HepG2 (cell line): ENCODE results near the gene ZBTB7C.

Experiments used
- ASH2L ChIP-seq: fragments of 300-600, 200-600 bp; sonication (generic); IDR thresholded peaks from 2 replicates; pipeline ENCODE4 v1.7.0; 2017; ENCODE audit warnings: low read depth, mild to moderate bottlenecking, moderate library complexity, mixed read lengths, low read length; ENCODE audit not compliant: insufficient read length
- BHLHE40 ChIP-seq: IDR thresholded peaks from 2 replicates; pipeline ENCODE4 v1.6.1; 2011; ENCODE audit warnings: low read length, improper control_type of control experiment
- EP300 ChIP-seq, 3 experiments: sonication (generic) in 1 of 3; formaldehyde crosslinking in 1 of 3; IDR thresholded peaks; 2 replicates each; pipeline versions ENCODE4 v1.5.1 to v1.6.1; 2011 to 2020; ENCODE audit warnings: low read depth in 2 of 3, low read length in 2 of 3, borderline replicate concordance in 1 of 3, improper control_type of control experiment in 1 of 3, mild to moderate bottlenecking in 1 of 3, missing genetic modification reagents in 1 of 3, moderate library complexity in 1 of 3
- NFIC ChIP-seq: IDR thresholded peaks from 2 replicates; pipeline ENCODE4 v1.6.1; 2012; ENCODE audit warnings: mild to moderate bottlenecking, low read length, inconsistent platforms
- TAF1 ChIP-seq: sonication (generic); formaldehyde crosslinking; IDR thresholded peaks from 2 replicates; pipeline ENCODE4 v1.4.0; 2020; ENCODE audit warnings: missing genetic modification reagents
- TAF15 ChIP-seq: fragments of 200-400 bp; formaldehyde crosslinking; IDR thresholded peaks from one replicate; pipeline ENCODE4 v1.6.1; 2018; ENCODE audit warnings: mild to moderate bottlenecking, low read depth, low read length; ENCODE audit not compliant: poor library complexity, severe bottlenecking
- ZFX ChIP-seq: sonication (generic); formaldehyde crosslinking; IDR thresholded peaks from 2 replicates; pipeline ENCODE4 v1.4.0; 2020; ENCODE audit warnings: mild to moderate bottlenecking, low read depth, missing genetic modification reagents, moderate library complexity
- ZKSCAN1 ChIP-seq: fragments of 150-350 bp; IDR thresholded peaks from 2 replicates; pipeline ENCODE4 v1.6.1; 2014; ENCODE audit warnings: low read length

DNA sequence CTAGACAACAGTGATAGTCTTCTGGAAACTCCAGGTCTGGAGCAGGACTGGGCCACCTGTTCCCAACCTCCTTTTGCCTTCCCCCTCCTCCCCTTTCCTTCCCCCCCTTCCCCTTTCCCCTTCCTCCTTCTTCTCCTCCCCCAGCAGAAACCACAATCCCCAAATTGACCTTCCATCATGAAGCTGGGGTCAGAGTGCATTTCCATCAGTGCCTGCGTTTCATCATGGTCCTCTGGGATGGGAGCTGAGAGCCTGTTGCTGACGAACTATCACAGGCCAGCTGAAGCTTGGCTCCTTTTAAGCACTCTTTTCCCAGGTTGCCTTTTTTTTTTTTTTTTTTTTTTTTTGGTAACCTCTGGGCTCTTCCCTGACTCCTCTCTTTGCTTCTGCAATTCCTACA is 426.1 kb downstream of the ZBTB7C start:
- TF ChIP-seq ASH2L = no peak
- TF ChIP-seq ZFX (CRISPR knock-in tag) = no peak
- TF ChIP-seq TAF15 = no peak
- no peak for TF ChIP-seq ZKSCAN1
- no peak for TF ChIP-seq EP300 (IDR thresholded peaks at IDR 0.05; ENCODE audit: low read depth in 2 of 2, low read length in 2 of 2)
- TF ChIP-seq EP300 (CRISPR knock-in tag; IDR thresholded peaks at IDR 0.05; ENCODE audit: borderline replicate concordance) = no peak
- no peak for TF ChIP-seq BHLHE40
- no peak for TF ChIP-seq NFIC
- TF ChIP-seq TAF1 (CRISPR knock-in tag) = no peak
